Measurements from ENCODE around the gene VPS13D. TPM values are rescaled to one million over a fixed set of nuclear protein-coding genes. Genes with fewer than 3 reads are reported as not detected.

Gene VPS13D
- total RNA-seq, 1 experiment from 2014 or later: 29.0 TPM

DNA sequence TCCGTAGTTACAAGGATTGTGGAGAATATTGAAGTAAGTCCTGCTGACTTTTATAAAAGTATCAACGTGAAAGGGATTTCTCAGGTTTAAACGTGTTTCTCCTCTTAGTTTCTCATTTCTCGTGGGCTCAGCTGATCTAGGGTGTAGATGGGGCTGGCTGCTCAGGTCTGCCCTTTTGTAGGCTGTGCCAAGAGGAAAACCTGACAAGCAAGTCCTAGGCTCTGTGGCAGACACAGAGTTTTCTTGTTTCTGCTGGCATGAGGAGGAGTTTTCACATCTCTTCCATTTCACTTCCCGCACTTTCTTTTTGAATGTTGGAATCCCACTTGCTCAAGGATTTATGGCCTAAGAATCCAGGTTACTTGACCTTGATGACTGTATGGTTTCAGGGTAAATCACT, 14.8 kb downstream of the VPS13D start:
- DNase-seq (ENCODE audit: low spot score) (no peak), ATAC-seq (no peak)
- no peak overlapping the region for H3K4me3 Mint-ChIP-seq
- ChIA-PET CTCF (interaction anchor here (0.6 to 3.9 kb wide), 9 partner anchors 10 to 371 kb away, joined by 3 to 26 read pairs (median 5); partner anchors contain the start of gene VPS13D), POLR2A (no interaction called here)
- H3K36me3 Mint-ChIP-seq: peaks cover 27% of the 10 kb centered on the region
- no peaks in the 10 kb centered on the region for H3K27me3 Mint-ChIP-seq (ENCODE audit: low read depth)
- H3K27ac Mint-ChIP-seq: no peak overlapping the region
- TF ChIP-seq RELA (CRISPR knock-in tag; IDR thresholded peaks at IDR 0.05; ENCODE audit: borderline replicate concordance): no peak
- TF ChIP-seq ZNF138 (CRISPR knock-in tag; conservative IDR thresholded peaks at IDR 0.05): no peak
- TF ChIP-seq HMGA2 (CRISPR knock-in tag; IDR thresholded peaks at IDR 0.05): no peak
- TF ChIP-seq SP1 (CRISPR knock-in tag; conservative IDR thresholded peaks at IDR 0.05): no peak
- TF ChIP-seq SMAD4 (CRISPR knock-in tag; IDR thresholded peaks at IDR 0.05): no peak
- TF ChIP-seq, protein P1, sequence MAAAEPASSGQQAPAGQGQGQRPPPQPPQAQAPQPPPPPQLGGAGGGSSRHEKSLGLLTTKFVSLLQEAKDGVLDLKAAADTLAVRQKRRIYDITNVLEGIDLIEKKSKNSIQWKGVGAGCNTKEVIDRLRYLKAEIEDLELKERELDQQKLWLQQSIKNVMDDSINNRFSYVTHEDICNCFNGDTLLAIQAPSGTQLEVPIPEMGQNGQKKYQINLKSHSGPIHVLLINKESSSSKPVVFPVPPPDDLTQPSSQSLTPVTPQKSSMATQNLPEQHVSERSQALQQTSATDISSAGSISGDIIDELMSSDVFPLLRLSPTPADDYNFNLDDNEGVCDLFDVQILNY (CRISPR knock-in tag; IDR thresholded peaks at IDR 0.05): no peak
- no peak for TF ChIP-seq ZNF416 (CRISPR knock-in tag; IDR thresholded peaks at IDR 0.05)
- no peaks in the 10 kb centered on the region for H3K9me3 Mint-ChIP-seq
- peaks cover 36% of the 10 kb centered on the region for H3K4me1 Mint-ChIP-seq

GRCh38 chr1:12245116-12245515, 15.3 kb downstream of the VPS13D start:
- no peak for TF ChIP-seq NR3C1 (CRISPR knock-in tag; conservative IDR thresholded peaks at IDR 0.05; ENCODE audit: low read depth)
- no peak for TF ChIP-seq ETV6 (CRISPR knock-in tag; IDR thresholded peaks at IDR 0.05)
- TF ChIP-seq GTF2I (CRISPR knock-in tag; conservative IDR thresholded peaks at IDR 0.05): no peak
- TF ChIP-seq NFYB (CRISPR knock-in tag; conservative IDR thresholded peaks at IDR 0.05; ENCODE audit: low read depth): no peak
- no peak for TF ChIP-seq HMGA2 (CRISPR knock-in tag; IDR thresholded peaks at IDR 0.05)
- TF ChIP-seq, protein P1 (CRISPR knock-in tag; IDR thresholded peaks at IDR 0.05): no peak
- no peak for TF ChIP-seq ZNF138 (CRISPR knock-in tag; conservative IDR thresholded peaks at IDR 0.05)
- TF ChIP-seq ELF4 (CRISPR knock-in tag; IDR thresholded peaks at IDR 0.05; ENCODE audit: low read depth): no peak
- no peak for TF ChIP-seq E2F4 (CRISPR knock-in tag; IDR thresholded peaks at IDR 0.05; ENCODE audit: borderline replicate concordance, low read depth)
- TF ChIP-seq ZNF671 (CRISPR knock-in tag; IDR thresholded peaks at IDR 0.05): no peak
- no peak for TF ChIP-seq PRDM15 (CRISPR knock-in tag; IDR thresholded peaks at IDR 0.05)
- no peak for TF ChIP-seq AR (CRISPR knock-in tag; IDR thresholded peaks at IDR 0.05)
- TF ChIP-seq MAX (CRISPR knock-in tag; IDR thresholded peaks at IDR 0.05): no peak
- TF ChIP-seq ZMAT4 (CRISPR knock-in tag; IDR thresholded peaks at IDR 0.05): no peak
- TF ChIP-seq CREB1 (CRISPR knock-in tag; IDR thresholded peaks at IDR 0.05): no peak
- TF ChIP-seq USF1 (CRISPR knock-in tag; IDR thresholded peaks at IDR 0.05): no peak
- ChIA-PET CTCF (interaction anchor here (1.1 kb wide), 1 partner anchor 17 kb away, joined by 3 read pairs; no protein-coding TSS in a partner anchor), POLR2A (no interaction called here)
- ATAC-seq (no peak), DNase-seq (ENCODE audit: low spot score) (no peak)
- Mint-ChIP-seq H3K27ac (no peak overlapping the region), H3K4me1 (peaks cover 36% of the 10 kb centered on the region), H3K9me3 (no peaks in the 10 kb centered on the region), H3K4me3 (no peak overlapping the region), H3K27me3 (ENCODE audit: low read depth) (no peaks in the 10 kb centered on the region), H3K36me3 (peaks cover 31% of the 10 kb centered on the region)

Data from WTC11 (cell line).